ENCODE data around the gene LRRC8E. TPM values are rescaled to one million over a fixed set of nuclear protein-coding genes. Genes with fewer than 3 reads are reported as not detected.

The LRRC8E gene
- total RNA-seq, 1 donor from 2014 or later: not detected

GRCh38 chr19:7847664-7848063 lies 40.6 kb upstream of the LRRC8E start:
- ChIA-PET POLR2A (interaction anchor here (0.7 kb wide), 1 partner anchor 186 kb away, joined by 3 read pairs; no protein-coding TSS in a partner anchor), CTCF (no interaction called here)
- H3K4me1 Mint-ChIP-seq: no peaks in the 10 kb centered on the region
- H3K36me3 Mint-ChIP-seq (ENCODE audit: low read depth): no peaks in the 10 kb centered on the region
- intact Hi-C loops (cut with micrococcal nuclease): no loop called here
- no peak for DNase-seq
- no peaks in the 10 kb centered on the region for H3K27me3 Mint-ChIP-seq
- no peak overlapping the region for H3K4me3 Mint-ChIP-seq
- no peaks in the 10 kb centered on the region for H3K9me3 Mint-ChIP-seq
- no peak for ATAC-seq (ENCODE audit: low read depth)
- TF ChIP-seq, protein P1, sequence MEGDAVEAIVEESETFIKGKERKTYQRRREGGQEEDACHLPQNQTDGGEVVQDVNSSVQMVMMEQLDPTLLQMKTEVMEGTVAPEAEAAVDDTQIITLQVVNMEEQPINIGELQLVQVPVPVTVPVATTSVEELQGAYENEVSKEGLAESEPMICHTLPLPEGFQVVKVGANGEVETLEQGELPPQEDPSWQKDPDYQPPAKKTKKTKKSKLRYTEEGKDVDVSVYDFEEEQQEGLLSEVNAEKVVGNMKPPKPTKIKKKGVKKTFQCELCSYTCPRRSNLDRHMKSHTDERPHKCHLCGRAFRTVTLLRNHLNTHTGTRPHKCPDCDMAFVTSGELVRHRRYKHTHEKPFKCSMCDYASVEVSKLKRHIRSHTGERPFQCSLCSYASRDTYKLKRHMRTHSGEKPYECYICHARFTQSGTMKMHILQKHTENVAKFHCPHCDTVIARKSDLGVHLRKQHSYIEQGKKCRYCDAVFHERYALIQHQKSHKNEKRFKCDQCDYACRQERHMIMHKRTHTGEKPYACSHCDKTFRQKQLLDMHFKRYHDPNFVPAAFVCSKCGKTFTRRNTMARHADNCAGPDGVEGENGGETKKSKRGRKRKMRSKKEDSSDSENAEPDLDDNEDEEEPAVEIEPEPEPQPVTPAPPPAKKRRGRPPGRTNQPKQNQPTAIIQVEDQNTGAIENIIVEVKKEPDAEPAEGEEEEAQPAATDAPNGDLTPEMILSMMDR (IDR thresholded peaks at IDR 0.05): no peak
- H3K27ac Mint-ChIP-seq: no peak overlapping the region

GRCh38 chr19:7848779-7849457 lies 39.4 kb upstream of the LRRC8E start:
- POLR2A ChIA-PET: no interaction called here
- H3K9me3 Mint-ChIP-seq: no peaks in the 10 kb centered on the region
- H3K4me3 Mint-ChIP-seq: no peak overlapping the region
- H3K4me1 Mint-ChIP-seq: peaks cover 4% of the 10 kb centered on the region
- DNase-seq (no peak), ATAC-seq (ENCODE audit: low read depth) (no peak)
- CTCF ChIA-PET: interaction anchor here (0.8 kb wide), 1 partner anchor 49 kb away, joined by 3 read pairs; no protein-coding TSS in a partner anchor
- intact Hi-C loops (cut with micrococcal nuclease): no loop called here
- H3K36me3 Mint-ChIP-seq (ENCODE audit: low read depth): no peaks in the 10 kb centered on the region
- TF ChIP-seq, protein P1 (IDR thresholded peaks at IDR 0.05): no peak
- H3K27ac Mint-ChIP-seq: no peak overlapping the region
- H3K27me3 Mint-ChIP-seq: no peaks in the 10 kb centered on the region

DNA sequence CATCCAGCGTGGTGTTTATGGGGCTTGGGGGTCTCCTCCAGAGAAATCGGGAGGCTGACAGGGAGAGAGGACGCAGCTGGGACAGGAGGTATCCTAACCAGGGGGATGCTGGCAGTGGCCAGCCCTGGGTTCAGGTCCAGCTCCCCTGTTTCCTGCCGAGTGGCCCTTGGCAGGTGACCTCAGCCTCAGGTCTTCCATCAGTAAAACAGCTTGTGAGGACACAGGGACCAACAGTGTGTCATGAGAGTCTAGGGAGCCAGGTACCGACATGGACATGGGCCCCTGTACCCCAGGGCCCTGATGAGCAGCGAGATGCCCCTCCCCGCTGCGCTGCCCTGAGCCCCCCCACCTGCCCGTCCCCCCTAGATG lies 38.7 kb upstream of the LRRC8E start:
- H3K27ac Mint-ChIP-seq: no peak overlapping the region
- TF ChIP-seq, protein P1 (IDR thresholded peaks at IDR 0.05): no peak
- POLR2A ChIA-PET: no interaction called here
- H3K36me3 Mint-ChIP-seq (ENCODE audit: low read depth): no peaks in the 10 kb centered on the region
- H3K4me1 Mint-ChIP-seq: peaks cover 4% of the 10 kb centered on the region
- no peak overlapping the region for H3K4me3 Mint-ChIP-seq
- DNase-seq: no peak
- H3K27me3 Mint-ChIP-seq: no peaks in the 10 kb centered on the region
- no peak for ATAC-seq (ENCODE audit: low read depth)
- CTCF ChIA-PET: no interaction called here
- no peaks in the 10 kb centered on the region for H3K9me3 Mint-ChIP-seq
- intact Hi-C loops (cut with micrococcal nuclease): no loop called here

- ChIA-PET POLR2A (interaction anchor here (0.6 kb wide), 1 partner anchor 1288 kb away, joined by 3 read pairs; no protein-coding TSS in a partner anchor), CTCF (no interaction called here)
- no peaks in the 10 kb centered on the region for H3K9me3 Mint-ChIP-seq
- intact Hi-C loops (cut with micrococcal nuclease): no loop called here
- no peak overlapping the region for H3K27ac Mint-ChIP-seq
- no peaks in the 10 kb centered on the region for H3K27me3 Mint-ChIP-seq
- no peaks in the 10 kb centered on the region for H3K36me3 Mint-ChIP-seq (ENCODE audit: low read depth)
- no peak for ATAC-seq (ENCODE audit: low read depth)
- no peak for DNase-seq
- H3K4me1 Mint-ChIP-seq: peaks cover 4% of the 10 kb centered on the region
- H3K4me3 Mint-ChIP-seq: no peak overlapping the region
- TF ChIP-seq, protein P1 (IDR thresholded peaks at IDR 0.05): no peak
Measured at GRCh38 chr19:7850000-7850813, 38.1 kb upstream of the LRRC8E start.

DNA sequence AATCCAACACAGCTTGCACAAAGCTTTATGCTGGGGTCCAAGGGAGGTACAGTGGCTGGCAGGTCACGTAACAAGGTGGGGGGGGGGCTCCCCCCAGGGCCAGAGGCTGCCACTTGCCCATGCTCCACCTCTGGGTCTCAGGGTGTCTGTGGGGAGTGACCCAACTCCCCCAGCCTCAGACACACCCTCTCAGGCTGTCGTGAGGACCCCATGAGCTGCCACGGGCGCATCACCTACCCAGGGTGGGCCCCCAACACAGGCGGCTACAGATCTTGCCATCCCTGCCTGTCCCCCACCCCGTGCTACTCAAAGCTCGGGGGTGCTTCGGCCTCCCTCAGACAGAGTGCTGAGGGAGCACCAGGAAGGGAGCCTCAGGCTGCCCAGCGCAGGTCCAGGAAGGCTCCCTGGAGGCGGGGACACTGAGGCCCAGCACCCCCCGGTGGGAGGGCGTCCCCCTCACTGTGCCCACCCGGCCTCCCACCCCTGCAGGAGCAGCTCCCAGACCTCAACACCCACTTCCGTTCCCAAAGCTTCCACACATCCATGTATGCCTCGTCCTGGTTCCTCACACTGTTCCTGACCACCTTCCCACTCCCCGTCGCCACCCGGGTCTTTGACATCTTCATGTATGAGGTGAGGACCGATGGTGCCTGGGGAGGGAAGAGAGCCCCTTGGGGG lies 37.2 kb upstream of the LRRC8E start:
- Mint-ChIP-seq H3K9me3 (no peaks in the 10 kb centered on the region), H3K36me3 (ENCODE audit: low read depth) (no peaks in the 10 kb centered on the region), H3K4me1 (peaks cover 4% of the 10 kb centered on the region), H3K27me3 (no peaks in the 10 kb centered on the region), H3K27ac (no peak overlapping the region), H3K4me3 (no peak overlapping the region)
- ATAC-seq (ENCODE audit: low read depth): no peak
- ChIA-PET CTCF (no interaction called here), POLR2A (interaction anchor here (0.6 kb wide), 1 partner anchor 1289 kb away, joined by 3 read pairs; no protein-coding TSS in a partner anchor)
- intact Hi-C loops (cut with micrococcal nuclease): no loop called here
- no peak for DNase-seq
- TF ChIP-seq, protein P1 (IDR thresholded peaks at IDR 0.05): no peak

All from activated B cell treated with CpG ODN at 0.5 μM for 24 hours (primary cell).